IMR-90 (cell line): ENCODE measurements around the gene LYPD6. TPM values are rescaled to one million over a fixed set of nuclear protein-coding genes. Genes with fewer than 3 reads are reported as not detected.

Source experiments
- ATAC-seq: fragments of 200-7000 bp; cut with Tn5 transposase; 2 replicates; pipeline ENCODE4 v1.9.1; 2020; ENCODE audit warnings: low read depth, mild to moderate bottlenecking, moderate library complexity
- BruUV-seq: library from RNA; stranded (reverse); fragments of 400-500 nt; replicated peaks from 2 replicates; lab custom pipeline; 2021; lab: Mats Ljungman, UMichigan
- CTCF ChIA-PET: fragments of 300-600 bp; formaldehyde crosslinking; extraction: SDS; loops from one replicate; lab custom pipeline; 2021; ENCODE audit warnings: antibody characterized with exemption; lab: Yijun Ruan, JAX
- POLR2A ChIA-PET: fragments of 300-600 bp; sonication (Branson Sonifier 250); formaldehyde crosslinking; loops from one replicate; lab custom pipeline; 2022; ENCODE audit warnings: antibody characterized with exemption; ENCODE audit not compliant: unreplicated experiment; lab: Charles Lee
- DNase-seq: peaks from one replicate; pipeline ENCODE4 v3.0.0; 2013
- H2AFZ ChIP-seq: replicated peaks from 2 replicates; pipeline ENCODE3; 2013; ENCODE audit warnings: low read length, mild to moderate bottlenecking; ENCODE audit not compliant: poor library complexity
- H2AK5ac ChIP-seq: 2 replicates; pipeline ENCODE4 v1.6.1; 2013; ENCODE audit warnings: low read depth, low read length, inconsistent platforms
- H2AK9ac ChIP-seq: replicated peaks from 2 replicates; pipeline ENCODE3; 2013; ENCODE audit warnings: mild to moderate bottlenecking, low read depth, low read length, moderate library complexity; ENCODE audit not compliant: poor library complexity
- H2BK120ac ChIP-seq: 2 replicates; pipeline ENCODE4 v1.6.1; 2013; ENCODE audit warnings: low read depth, low read length, inconsistent platforms
- H2BK15ac ChIP-seq: 3 replicates; pipeline ENCODE4 v1.6.1; 2013; ENCODE audit warnings: low read depth, low read length, inconsistent platforms
- H2BK20ac ChIP-seq: 2 replicates; pipeline ENCODE4 v1.6.1; 2013; ENCODE audit warnings: low read depth, mild to moderate bottlenecking, inconsistent platforms, low read length, moderate library complexity
- H2BK5ac ChIP-seq: 2 replicates; pipeline ENCODE4 v1.6.1; 2013; ENCODE audit warnings: mild to moderate bottlenecking, low read depth, low read length, inconsistent platforms; ENCODE audit not compliant: poor library complexity, severe bottlenecking
- H3K14ac ChIP-seq: replicated peaks from 2 replicates; pipeline ENCODE4 v1.6.1; 2013; ENCODE audit warnings: low read depth, low read length, inconsistent platforms
- H3K18ac ChIP-seq: 2 replicates; pipeline ENCODE4 v1.6.1; 2013; ENCODE audit warnings: low read depth, low read length, control low read depth
- H3K23ac ChIP-seq: 2 replicates; pipeline ENCODE4 v1.6.1; 2013; ENCODE audit warnings: low read depth, low read length, inconsistent platforms
- H3K27ac ChIP-seq: 2 replicates; pipeline ENCODE4 v1.5.1; 2013; ENCODE audit warnings: mild to moderate bottlenecking, control low read depth, low read length; ENCODE audit not compliant: insufficient read depth
- H3K27me3 ChIP-seq: 2 replicates; pipeline ENCODE4 v1.6.1; 2013; ENCODE audit warnings: low read length; ENCODE audit not compliant: control insufficient read depth, insufficient read depth
- H3K36me3 ChIP-seq: 2 replicates; pipeline ENCODE4 v1.6.1; 2013; ENCODE audit warnings: low read length, mixed read lengths; ENCODE audit not compliant: control insufficient read depth, insufficient read depth
- H3K4ac ChIP-seq: 2 replicates; pipeline ENCODE4 v1.6.1; 2013; ENCODE audit warnings: low read depth, low read length, inconsistent platforms
- H3K4me1 ChIP-seq: 2 replicates; pipeline ENCODE4 v1.6.1; 2013; ENCODE audit warnings: low read length, mixed read lengths; ENCODE audit not compliant: control insufficient read depth, insufficient read depth
- H3K4me2 ChIP-seq: 2 replicates; pipeline ENCODE4 v1.6.1; 2013; ENCODE audit warnings: low read depth, mild to moderate bottlenecking, control low read depth, low read length, moderate library complexity
- H3K4me3 ChIP-seq: 2 replicates; pipeline ENCODE4 v1.5.1; 2013; ENCODE audit warnings: low read depth, mild to moderate bottlenecking, control low read depth, low read length, moderate library complexity; ENCODE audit not compliant: insufficient read depth
- H3K56ac ChIP-seq: 2 replicates; pipeline ENCODE4 v1.6.1; 2013; ENCODE audit warnings: low read length, inconsistent platforms; ENCODE audit not compliant: insufficient read depth; ENCODE audit errors: extremely low read depth
- H3K79me1 ChIP-seq, 2 experiments: 2 replicates each; pipeline ENCODE4 v1.6.1; 2013; ENCODE audit warnings: low read length in 2 of 2, inconsistent platforms in 1 of 2, low read depth in 1 of 2
- H3K9ac ChIP-seq: 2 replicates; pipeline ENCODE4 v1.6.1; 2013; ENCODE audit warnings: low read depth, low read length, control low read depth
- H3K9me1 ChIP-seq: 2 replicates; pipeline ENCODE4 v1.6.1; 2013; ENCODE audit warnings: low read length, inconsistent platforms; ENCODE audit not compliant: insufficient read depth
- H3K9me3 ChIP-seq: 2 replicates; pipeline ENCODE4 v1.6.1; 2013; ENCODE audit warnings: low read length; ENCODE audit not compliant: control insufficient read depth, insufficient read depth
- H4K20me1 ChIP-seq: 2 replicates; pipeline ENCODE4 v1.6.1; 2013; ENCODE audit warnings: low read length, inconsistent platforms; ENCODE audit not compliant: insufficient read depth
- H4K5ac ChIP-seq: 2 replicates; pipeline ENCODE4 v1.6.1; 2013; ENCODE audit warnings: mild to moderate bottlenecking, low read depth, low read length, control low read depth
- H4K8ac ChIP-seq, 2 experiments: 2 replicates each; pipeline ENCODE4 v1.6.1; 2013; ENCODE audit warnings: low read depth in 2 of 2, low read length in 2 of 2, control low read depth in 1 of 2, inconsistent platforms in 1 of 2
- H4K91ac ChIP-seq: 2 replicates; pipeline ENCODE4 v1.6.1; 2013; ENCODE audit warnings: low read depth, low read length, inconsistent platforms; ENCODE audit not compliant: insufficient read depth
- BHLHE40 ChIP-seq: fragments of 150-350 bp; IDR thresholded peaks from 2 replicates; pipeline ENCODE4 v1.6.1; 2016; ENCODE audit warnings: mild to moderate bottlenecking, low read depth, low read length
- CEBPB ChIP-seq: IDR thresholded peaks from 2 replicates; pipeline ENCODE4 v1.6.1; 2012; ENCODE audit warnings: low read depth, low read length, improper control_type of control experiment
- CHD1 ChIP-seq: IDR thresholded peaks from 2 replicates; pipeline ENCODE4 v1.6.1; 2012; ENCODE audit warnings: low read depth, low read length, improper control_type of control experiment
- CTCF ChIP-seq: conservative IDR thresholded peaks from 2 replicates; pipeline ENCODE4 v1.5.1; 2012; ENCODE audit warnings: mild to moderate bottlenecking, low read depth, low read length, improper control_type of control experiment
- ELK1 ChIP-seq: fragments of 150-350 bp; IDR thresholded peaks from 2 replicates; pipeline ENCODE4 v1.6.1; 2016; ENCODE audit warnings: low read depth, mild to moderate bottlenecking, low read length, moderate library complexity, borderline replicate concordance
- FOS ChIP-seq: fragments of 150-350 bp; IDR thresholded peaks from 2 replicates; pipeline ENCODE4 v1.6.1; 2016; ENCODE audit warnings: low read depth, low read length
- MAFK ChIP-seq: IDR thresholded peaks from 2 replicates; pipeline ENCODE4 v1.6.1; 2012; ENCODE audit warnings: low read depth, low read length, improper control_type of control experiment
- MAZ ChIP-seq: IDR thresholded peaks from 2 replicates; pipeline ENCODE4 v1.6.1; 2012; ENCODE audit warnings: low read depth, mild to moderate bottlenecking, low read length, improper control_type of control experiment, moderate library complexity, borderline replicate concordance
- MXI1 ChIP-seq: IDR thresholded peaks from 2 replicates; pipeline ENCODE4 v1.6.1; 2012; ENCODE audit warnings: low read depth, mild to moderate bottlenecking, low read length, moderate library complexity, borderline replicate concordance
- NFE2L2 ChIP-seq: fragments of 150-350 bp; IDR thresholded peaks from 2 replicates; pipeline ENCODE4 v1.6.1; 2016; ENCODE audit warnings: low read depth, mild to moderate bottlenecking, low read length
- POLR2A ChIP-seq: IDR thresholded peaks from 2 replicates; pipeline ENCODE4 v1.6.1; 2012; ENCODE audit warnings: mild to moderate bottlenecking, low read depth, low read length
- RAD21 ChIP-seq: IDR thresholded peaks from 2 replicates; pipeline ENCODE4 v1.6.1; 2012; ENCODE audit warnings: low read length, improper control_type of control experiment
- RCOR1 ChIP-seq: IDR thresholded peaks from 2 replicates; pipeline ENCODE4 v1.6.1; 2012; ENCODE audit warnings: mild to moderate bottlenecking, low read length, improper control_type of control experiment; ENCODE audit not compliant: insufficient replicate concordance
- RFX5 ChIP-seq: IDR thresholded peaks from 2 replicates; pipeline ENCODE4 v1.8.0; 2012; ENCODE audit warnings: low read depth, mild to moderate bottlenecking, low read length, moderate library complexity
- SMC3 ChIP-seq: fragments of 150-350 bp; IDR thresholded peaks from 2 replicates; pipeline ENCODE4 v1.6.1; 2016; ENCODE audit warnings: low read depth, mild to moderate bottlenecking, antibody characterized with exemption, low read length, moderate library complexity
- USF2 ChIP-seq: fragments of 150-350 bp; IDR thresholded peaks from 2 replicates; pipeline ENCODE4 v1.6.1; 2017; ENCODE audit warnings: mild to moderate bottlenecking, antibody characterized with exemption, low read length, low read depth
- WGBS, 2 experiments: methylation state at CpG; one replicate each; pipeline versions ENCODE4 v1.1.5 to v1.1.7; 2013; ENCODE audit warnings: missing lambda C conversion rate in 2 of 2; ENCODE audit not compliant: insufficient read length in 1 of 2; ENCODE audit errors: extremely low coverage in 2 of 2; 5-methylcytosine and 5-hydroxymethylcytosine counted together
- dilution Hi-C: fragments of 300-500 bp; cut with HindIII; formaldehyde crosslinking; loops from one replicate; pipeline ENCODE4 v1.14.3; 2018; ENCODE audit warnings: low sequenced_read_pairs; ENCODE audit not compliant: unreplicated experiment
- in situ Hi-C: fragments of 300-500 bp; cut with MboI; formaldehyde crosslinking; loops from 3 replicates; pipeline ENCODE4 v1.14.3; 2019; ENCODE audit warnings: low sequenced_read_pairs, inconsistent platforms, mixed read lengths
- intact Hi-C: fragments of 100-400 bp; cut with micrococcal nuclease; formaldehyde crosslinking; loops from 2 replicates; pipeline ENCODE4 v1.10.0; 2022
- polyA plus RNA-seq, 3 experiments: library from polyadenylated mRNA; depleted of rRNA; stranded (reverse); fragments of >200 nt; gene quantifications; 2 replicates each; pipeline ENCODE4 v1.2.3, GENCODE V29; 2012; ENCODE audit warnings: low replicate concordance in 1 of 3
- total RNA-seq: library from RNA; depleted of rRNA; stranded (reverse); fragments of >200 nt; gene quantifications from 2 replicates; pipeline ENCODE4 v1.2.3, GENCODE V29; 2012

The LYPD6 gene
- total and polyA plus RNA-seq, 2 of the 4 experiments (the other 2 are of a cell fraction) = 0.87 to 0.90 TPM

DNA sequence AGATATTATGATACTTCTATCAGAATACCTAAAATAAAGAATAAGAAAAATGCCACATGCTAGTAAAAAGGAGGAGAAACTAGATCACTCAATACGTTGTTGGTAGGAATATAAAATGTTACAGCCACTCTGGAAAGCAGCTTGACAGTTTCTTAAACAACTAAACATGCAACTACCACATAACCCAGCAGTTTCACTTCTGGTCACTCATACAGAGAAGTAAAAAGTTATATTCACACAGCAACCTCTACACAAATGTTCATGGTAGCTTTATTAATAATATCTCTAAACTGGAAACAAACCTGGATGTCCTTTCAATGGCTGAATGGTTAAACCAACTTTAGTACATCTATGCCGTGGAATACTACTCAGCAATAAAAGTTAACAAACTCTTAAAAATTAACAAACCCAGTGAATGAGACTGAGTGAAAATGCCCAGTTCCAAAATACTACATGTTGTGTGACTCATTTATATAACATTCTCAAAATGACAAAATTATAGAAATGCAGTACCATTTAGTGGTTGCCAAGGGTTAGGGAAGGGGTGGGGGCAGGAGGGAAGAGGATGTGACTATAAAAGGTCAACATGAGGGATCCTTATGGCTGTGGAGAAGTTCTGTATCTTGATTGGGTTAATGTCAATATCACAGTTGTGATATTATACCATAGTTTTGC, 133.1 kb downstream of the LYPD6 start:
- H3K79me1 ChIP-seq = no peaks in the 10 kb centered on the region
- no peak overlapping the region for H2AK5ac ChIP-seq
- CTCF ChIA-PET = no interaction called here
- no peak overlapping the region for H2BK20ac ChIP-seq
- H2AK9ac ChIP-seq = no peak overlapping the region
- H2BK120ac ChIP-seq = no peak overlapping the region
- WGBS, 2 experiments = no CpG with 5 or more reads among the region's 2 CpGs
- no peak overlapping the region for H3K4me3 ChIP-seq
- in situ Hi-C loops = no loop called here
- H4K91ac ChIP-seq = no peak overlapping the region
- POLR2A ChIA-PET = no interaction called here
- no peak overlapping the region for H3K23ac ChIP-seq
- H3K4me1 ChIP-seq = no peaks in the 10 kb centered on the region
- no peak overlapping the region for H3K14ac ChIP-seq
- H4K8ac ChIP-seq = no peak overlapping the region
- no peaks in the 10 kb centered on the region for H3K9me1 ChIP-seq
- intact Hi-C loops = no loop called here
- no peak overlapping the region for H3K9ac ChIP-seq
- ATAC-seq = no peak
- H2AFZ ChIP-seq = no peak overlapping the region
- no peak overlapping the region for H2BK15ac ChIP-seq
- no peak overlapping the region for H2BK5ac ChIP-seq
- DNase-seq = no peak
- H3K27ac ChIP-seq = no peak overlapping the region
- H3K27me3 ChIP-seq = no peaks in the 10 kb centered on the region
- no TSS peak for BruUV-seq
- H3K4ac ChIP-seq = no peak overlapping the region
- no peaks in the 10 kb centered on the region for H3K36me3 ChIP-seq
- dilution Hi-C loops = no loop called here
- no peak overlapping the region for H4K5ac ChIP-seq
- no peaks in the 10 kb centered on the region for H4K20me1 ChIP-seq
- no peak overlapping the region for H3K18ac ChIP-seq
- no peak overlapping the region for H3K4me2 ChIP-seq
- no peak for TF ChIP-seq CTCF
- TF ChIP-seq SMC3 = no peak
- no peak for TF ChIP-seq RFX5
- no peak for TF ChIP-seq BHLHE40
- TF ChIP-seq USF2 = no peak
- no peak for TF ChIP-seq RAD21
- no peak for TF ChIP-seq MAFK
- no peak for TF ChIP-seq CEBPB
- no peak for TF ChIP-seq ELK1
- no peak for TF ChIP-seq NFE2L2
- no peak for TF ChIP-seq RCOR1
- no peak for TF ChIP-seq CHD1
- TF ChIP-seq MAZ = no peak
- TF ChIP-seq MXI1 = no peak
- TF ChIP-seq POLR2A = no peak
- TF ChIP-seq FOS = no peak
- H3K56ac ChIP-seq = no peak overlapping the region
- H3K9me3 ChIP-seq = no peaks in the 10 kb centered on the region
